NCI-H2107 (cell line): ENCODE data around the gene SLC6A19.

ENCODE experiments used
- DNase-seq: peaks from one replicate; lab custom pipeline; 2025; lab: John Stamatoyannopoulos, UW

The SLC6A19 gene

DNA sequence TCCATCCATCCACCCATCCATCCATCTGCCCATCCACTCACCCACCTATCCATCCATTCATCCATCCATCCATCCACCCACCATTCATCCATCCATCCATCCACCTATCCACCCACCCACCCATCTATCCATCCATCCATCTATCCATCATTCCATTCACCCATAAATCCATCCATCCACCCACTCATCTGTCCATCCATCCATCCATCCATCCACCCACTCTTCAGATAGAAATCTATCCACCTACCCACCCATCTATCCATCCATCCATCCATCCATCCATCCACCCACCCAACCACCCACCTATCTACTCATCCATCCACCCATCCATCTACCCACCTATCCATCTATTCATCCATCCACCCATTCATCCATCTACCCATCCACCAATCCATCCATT, 35.0 kb upstream of the SLC6A19 start:
- no peak for DNase-seq

- DNase-seq: no peak
These were observed 34.1 kb upstream of the SLC6A19 start for GRCh38 chr5:1167361-1167727.

DNA sequence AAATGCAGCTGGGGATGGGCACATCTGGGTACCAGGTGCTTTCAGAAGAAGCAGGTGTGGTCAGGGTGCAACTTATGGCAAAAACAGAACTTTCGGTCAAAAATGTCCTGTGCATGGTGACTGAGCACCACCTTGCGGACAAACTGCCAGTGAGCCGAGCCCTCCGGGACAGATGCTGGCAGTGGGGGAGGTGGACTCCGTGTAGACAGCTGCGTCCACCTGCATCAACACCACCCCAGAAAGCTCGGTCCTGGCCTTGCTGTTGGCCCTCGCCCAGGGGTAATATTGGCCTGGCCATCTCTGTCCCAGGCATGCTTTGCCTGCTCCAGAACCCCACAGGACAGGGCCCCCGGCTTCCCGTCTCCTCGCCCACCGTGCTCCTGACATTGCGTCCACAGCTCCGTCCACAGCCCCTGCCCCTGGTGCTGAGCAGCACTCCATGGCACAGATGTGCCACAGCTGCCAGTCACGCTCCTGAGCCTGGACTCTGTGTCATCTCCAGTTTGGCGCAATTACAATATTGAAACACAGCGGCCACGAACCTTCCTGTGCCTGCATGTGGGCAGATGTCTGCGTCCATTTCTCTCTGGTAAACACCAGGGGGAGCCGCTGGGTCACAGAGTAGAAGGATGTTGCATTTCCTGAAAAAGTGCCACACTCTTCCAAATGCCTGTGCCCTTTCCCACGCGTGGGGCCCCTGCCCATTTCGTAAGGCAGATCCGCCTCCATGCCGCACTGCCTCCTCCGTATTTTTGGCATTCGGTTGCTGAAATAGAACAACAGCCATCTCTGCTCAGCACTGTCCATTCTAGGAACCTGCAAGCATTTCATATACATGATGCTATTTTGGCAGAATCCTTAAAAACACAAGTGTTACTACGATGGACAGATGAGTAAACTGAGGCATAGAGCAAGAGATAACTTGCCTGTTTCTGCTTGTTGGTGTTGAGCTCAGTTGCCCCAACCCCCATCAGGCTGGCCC, 33.4 kb upstream of the SLC6A19 start:
- peak; percentile 73 for DNase-seq

DNA sequence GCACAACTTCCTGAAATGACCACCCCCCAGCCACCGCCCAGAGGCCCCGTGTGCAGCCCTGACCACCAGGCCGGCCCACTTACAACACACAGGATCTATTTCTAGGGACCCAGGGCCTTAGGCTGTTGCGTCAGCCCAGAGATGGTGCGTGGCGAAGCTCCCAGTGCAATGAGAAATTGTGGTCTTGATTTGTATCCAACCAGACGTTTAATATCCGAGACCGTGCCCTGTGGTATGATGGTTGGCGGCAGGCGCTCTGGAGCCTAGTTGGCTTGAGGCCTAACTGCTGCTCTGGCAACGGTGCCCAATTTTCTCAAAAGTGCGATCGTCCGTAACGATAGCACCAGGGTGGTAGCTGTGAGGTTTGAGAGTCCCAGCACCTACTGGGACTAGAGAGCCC, 32.6 kb upstream of the SLC6A19 start:
- peak; percentile 74 for DNase-seq

GRCh38 chr5:1169211-1170115, 31.9 kb upstream of the SLC6A19 start:
- DNase-seq: no peak

DNA sequence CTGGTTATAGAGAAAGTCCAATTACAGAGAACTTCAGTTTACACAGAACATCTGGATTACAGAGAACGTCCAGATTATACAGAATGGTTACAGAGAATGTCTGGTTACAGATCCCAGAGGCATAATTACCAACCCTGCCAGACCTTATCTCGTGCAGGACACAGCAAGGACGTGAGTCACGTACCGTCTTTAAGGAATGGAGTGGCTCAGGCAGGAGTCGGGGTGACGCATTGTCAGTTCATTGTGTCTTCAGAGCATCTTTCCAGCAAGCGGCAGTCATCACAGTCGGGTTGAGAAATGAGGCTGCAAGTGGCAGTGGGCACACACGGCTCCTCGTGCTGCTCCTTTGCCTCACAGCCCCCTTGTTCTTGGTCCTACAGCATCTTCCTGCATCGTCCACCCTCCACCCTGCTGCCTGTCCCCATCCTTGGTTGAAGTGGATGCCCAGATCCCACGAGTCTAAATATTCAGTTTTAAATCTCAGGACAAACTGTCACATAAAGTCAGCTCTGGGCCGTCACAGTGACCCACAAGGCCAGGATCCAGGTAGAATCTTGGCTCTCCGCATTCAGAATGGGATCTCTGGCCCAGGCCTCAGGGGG, 30.0 kb upstream of the SLC6A19 start:
- DNase-seq: no peak

DNA sequence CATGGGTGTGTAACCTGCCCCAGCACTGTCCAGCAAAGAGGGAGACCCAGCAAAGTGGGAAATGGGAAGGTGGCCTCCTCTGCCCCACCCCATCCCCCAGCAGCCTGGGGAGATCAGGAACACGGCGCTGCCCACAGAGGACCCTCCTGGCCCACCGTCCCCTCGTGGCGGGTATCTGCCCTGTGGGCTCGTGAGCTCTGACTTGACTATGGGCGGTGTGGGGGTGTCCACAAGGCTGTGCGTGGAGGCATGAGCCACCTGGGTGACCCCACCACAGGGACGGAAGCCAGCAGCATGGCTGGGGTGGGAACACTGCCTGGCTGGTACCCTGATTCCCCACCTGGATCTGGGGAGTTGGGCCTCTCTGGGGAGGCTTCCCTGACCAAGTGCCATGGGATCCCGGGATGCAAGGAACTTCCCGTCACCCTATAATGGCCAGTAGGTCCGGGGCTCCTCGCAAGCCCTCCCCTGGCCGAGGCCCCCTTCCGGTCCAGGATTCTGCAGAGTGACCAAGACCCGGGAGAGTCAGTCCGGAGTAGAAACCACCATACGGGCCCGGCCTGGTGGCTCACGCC, 29.3 kb upstream of the SLC6A19 start:
- no peak for DNase-seq

DNA sequence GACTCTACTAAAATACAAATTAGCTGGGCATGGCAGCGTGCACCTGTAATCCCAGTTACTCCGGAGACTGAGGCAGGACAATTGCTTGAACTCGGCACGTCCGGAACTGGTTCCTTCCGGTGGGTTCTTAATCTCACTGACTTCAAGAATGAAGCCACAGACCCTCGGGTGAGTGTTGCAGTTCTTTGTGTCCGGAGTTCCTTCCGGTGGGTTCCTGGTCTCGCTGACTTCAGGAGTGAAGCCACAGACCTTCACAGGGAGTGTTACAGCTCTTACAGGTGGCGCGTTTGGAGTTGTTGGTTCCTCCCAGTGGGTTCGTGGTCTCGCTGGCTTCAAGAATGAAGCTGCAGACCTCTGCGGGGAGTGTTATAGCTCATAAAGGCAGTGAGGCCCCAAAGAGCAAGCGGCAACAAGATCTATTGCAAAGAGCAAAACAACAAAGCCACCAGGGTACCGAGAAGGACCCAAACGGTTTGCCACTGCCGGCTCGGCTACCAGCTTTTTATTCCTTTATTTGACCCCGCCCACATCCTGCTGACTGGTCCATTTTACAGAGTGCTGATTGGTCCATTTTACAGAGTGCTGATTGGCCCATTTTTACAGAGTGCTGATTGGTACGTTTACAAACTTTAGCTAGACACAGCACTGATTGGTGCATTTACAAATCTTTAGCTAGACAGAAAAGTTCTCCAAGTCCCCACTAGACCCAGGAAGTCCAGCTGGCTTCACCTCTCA, 28.6 kb upstream of the SLC6A19 start:
- DNase-seq: no peak

DNA sequence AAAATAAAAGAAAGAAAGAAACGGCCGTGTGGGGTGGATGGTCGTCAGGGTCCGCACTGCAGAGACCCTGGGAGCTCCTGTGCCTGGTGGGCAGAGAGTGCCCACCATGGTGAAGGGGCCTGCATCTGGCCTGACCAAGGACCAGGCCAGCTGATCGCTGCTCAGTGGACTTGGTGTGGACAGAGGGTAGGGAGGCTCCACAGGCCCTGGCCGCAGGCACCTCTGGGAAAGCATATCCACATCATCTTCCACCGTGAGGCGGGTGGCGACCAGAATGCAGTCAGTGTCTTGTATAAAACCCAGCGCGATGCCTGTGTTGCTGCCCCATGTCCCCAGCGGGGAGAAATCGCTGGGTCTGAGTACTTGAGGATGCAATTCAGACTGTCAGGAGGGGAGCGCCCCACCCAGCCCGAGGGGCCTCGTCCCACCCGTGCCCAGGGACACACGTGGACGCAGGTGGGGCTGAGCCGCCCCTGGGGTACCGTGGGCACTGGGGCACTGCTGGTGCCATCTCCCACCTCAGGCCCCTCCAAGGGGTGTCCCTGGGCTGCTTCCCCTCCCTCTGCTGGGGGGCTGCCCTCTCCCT, 27.8 kb upstream of the SLC6A19 start:
- DNase-seq: no peak

GRCh38 chr5:1174122-1174936, 27.1 kb upstream of the SLC6A19 start:
- no peak for DNase-seq

DNA sequence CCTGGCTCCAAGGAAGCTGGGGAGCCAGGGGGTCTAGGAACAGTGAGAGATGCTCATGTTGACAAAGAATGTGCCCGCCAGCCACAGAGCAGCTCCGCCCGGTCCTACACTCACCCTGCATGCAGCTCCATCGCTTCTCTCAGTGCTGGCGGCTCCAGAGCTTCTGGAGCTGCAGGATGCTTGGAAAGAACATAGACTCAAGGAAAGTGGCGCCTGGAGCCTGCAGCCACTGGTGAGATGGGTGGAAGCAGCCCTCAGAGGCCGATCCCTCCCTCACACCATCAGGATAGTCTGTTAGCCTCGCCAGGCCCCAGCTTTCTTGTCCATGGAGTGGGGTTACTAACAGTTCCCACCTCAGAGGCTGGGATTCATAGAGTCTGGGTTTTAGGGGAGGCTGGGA, 26.4 kb upstream of the SLC6A19 start:
- DNase-seq: no peak

DNA sequence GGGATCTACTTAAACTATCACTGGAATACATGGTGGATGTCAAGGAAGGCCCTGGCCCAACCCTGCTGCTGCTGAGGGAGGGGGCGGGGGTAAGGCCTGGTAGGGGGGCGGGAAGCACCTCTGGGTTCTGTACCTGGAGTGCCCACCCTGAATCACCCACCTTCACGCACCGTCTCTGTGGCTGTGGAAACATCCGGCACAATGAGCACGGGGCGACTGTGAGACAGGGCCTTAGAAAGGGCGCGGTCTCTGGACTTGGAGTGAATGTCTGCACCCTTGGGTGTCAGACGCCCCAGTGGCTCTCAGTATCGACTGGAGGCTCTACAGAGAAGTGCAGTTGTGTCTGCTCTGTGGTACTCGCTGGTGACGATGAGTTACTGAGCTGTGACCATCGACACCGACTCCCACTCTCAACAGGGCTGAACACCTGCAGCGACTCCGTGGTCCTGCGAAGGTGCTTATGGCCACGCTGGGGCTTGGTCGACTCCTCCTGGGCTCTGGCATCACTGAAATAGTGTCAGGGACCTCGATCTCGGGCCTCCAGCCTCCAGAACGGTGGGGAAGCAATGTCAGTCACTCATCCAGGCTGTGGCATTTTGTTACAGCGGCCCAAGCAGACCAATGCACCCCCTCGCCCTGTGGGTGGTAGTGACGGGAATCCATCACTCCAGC, 25.5 kb upstream of the SLC6A19 start:
- DNase-seq: no peak

DNA sequence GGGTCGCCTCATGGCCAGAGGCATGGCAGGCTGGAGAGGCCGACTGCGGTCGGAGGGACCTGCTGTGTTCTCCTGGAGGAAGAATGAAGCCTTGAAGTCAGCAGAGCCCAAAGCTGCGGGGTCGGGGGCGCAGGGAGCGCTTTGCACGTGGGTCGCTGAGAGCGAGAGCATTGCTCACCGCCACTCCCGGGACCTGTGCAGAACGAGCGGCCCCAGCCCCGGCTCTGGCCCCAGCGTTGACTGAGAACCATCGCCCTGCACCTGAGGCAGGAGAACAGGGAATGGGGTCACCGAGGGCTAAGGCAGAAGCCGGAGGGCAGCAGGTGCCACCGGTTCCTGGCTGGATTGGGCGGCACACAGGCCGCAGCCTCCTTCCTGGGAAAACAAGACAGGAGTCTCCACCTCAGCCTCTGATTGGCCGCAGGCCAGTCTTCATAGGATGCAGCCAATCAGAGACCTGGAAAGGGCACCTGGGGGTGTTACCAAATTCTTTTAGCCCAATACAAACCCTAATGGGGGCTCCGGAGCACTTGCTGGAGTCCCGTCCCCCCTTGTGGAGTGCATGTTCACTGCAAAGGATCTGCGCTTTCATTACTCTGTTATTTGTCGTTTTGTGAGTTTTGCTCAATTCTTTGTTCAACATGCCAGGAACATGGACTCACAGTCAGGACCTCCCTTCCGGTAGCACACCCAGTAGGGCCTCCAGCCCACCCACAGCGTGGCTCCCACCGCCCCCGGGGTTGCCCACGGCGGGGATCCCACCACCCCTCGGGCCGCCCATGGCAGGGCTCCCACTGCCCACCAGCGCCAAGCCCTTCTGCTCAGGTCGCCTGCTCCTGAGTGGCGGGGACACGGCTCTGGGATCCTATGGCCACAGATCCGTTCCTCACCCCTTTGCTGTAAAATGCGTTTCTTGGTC, 24.7 kb upstream of the SLC6A19 start:
- no peak for DNase-seq

DNA sequence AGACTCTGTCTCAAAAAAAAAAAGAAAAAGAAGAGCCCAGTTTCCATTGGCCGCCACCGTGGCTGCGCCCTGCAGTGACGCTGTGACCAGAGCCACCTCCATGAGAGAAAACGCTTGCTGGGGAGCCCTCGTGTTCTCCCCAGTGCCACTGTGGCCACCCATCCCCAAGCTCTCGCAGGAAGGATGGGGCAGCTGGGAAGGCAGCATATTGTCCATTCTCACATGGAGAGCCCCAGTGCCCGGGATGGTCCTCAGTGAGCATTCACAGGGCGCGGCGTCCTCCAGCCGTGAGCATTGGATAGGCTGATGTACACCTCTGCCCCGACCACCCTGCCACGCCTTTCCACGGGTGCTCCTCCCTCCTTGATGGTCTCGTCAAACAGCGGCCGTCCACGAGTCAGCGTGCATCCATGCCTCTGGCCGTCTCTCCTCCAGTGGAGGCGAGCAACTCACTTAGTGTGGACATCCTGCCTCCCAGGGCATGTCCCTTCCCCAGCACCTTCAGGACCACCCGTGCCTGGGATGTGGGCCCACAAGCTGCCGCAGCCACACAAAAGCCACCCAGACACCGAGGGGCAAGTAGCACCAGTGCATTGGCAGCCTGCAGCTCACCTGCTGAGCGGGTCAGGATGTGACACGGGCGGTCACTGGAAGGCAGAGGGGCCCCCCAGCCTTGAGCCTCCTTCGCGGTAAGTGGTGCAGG, 23.4 kb upstream of the SLC6A19 start:
- DNase-seq: no peak

GRCh38 chr5:1178529-1179382, 22.6 kb upstream of the SLC6A19 start:
- DNase-seq: no peak

GRCh38 chr5:1179383-1179715, 22.0 kb upstream of the SLC6A19 start:
- no peak for DNase-seq

DNA sequence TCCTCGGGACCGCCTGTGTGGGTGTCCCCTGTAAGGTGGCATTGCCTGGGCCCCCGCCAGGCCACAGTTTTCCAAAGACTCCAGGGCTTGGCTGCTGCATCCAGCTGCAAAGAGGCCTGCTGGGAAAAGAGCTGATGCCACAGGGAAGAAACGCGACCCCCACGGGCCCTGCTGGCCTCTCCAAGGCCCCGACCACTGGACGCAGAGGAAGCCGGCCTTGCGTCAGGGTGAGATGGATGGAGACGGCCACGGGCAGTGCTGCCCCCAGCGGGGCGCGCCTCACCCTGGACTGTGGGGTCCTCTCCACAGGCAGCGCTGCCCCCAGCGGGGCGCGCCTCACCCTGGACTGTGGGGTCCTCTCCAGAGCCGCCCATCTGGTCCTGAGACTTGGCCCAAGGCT, 21.3 kb upstream of the SLC6A19 start:
- DNase-seq: no peak
